NOMO-1 (cell line): ENCODE results near the gene GRIA1.
"Not testable (repeated sequence)": the region's sequence is repeated elsewhere in the genome, so short reads cannot be mapped to it uniquely, and the experiment has no call there.

Experiments
- DNase-seq, 2 experiments: peaks; one replicate each; lab custom pipeline; 2025; ENCODE audit not compliant: unreplicated experiment in 2 of 2; lab: John Stamatoyannopoulos, UW

The GRIA1 gene

GRCh38 chr5:153711755-153712154 lies 221.3 kb downstream of the GRIA1 start:
- no peak for DNase-seq

GRCh38 chr5:153712946-153713345 lies 222.5 kb downstream of the GRIA1 start:
- no peak for DNase-seq

GRCh38 chr5:153713943-153714342 lies 223.5 kb downstream of the GRIA1 start:
- DNase-seq = no peak

GRCh38 chr5:153714798-153715197 lies 224.3 kb downstream of the GRIA1 start:
- DNase-seq = no peak

- DNase-seq = no peak
Measured at GRCh38 chr5:153717287-153717686, 226.8 kb downstream of the GRIA1 start.

- no peak for DNase-seq
Measured at GRCh38 chr5:153718713-153719112, 228.2 kb downstream of the GRIA1 start.

- no peak for DNase-seq
Measured at GRCh38 chr5:153719324-153719723, 228.9 kb downstream of the GRIA1 start.

GRCh38 chr5:153723022-153723610 lies 232.6 kb downstream of the GRIA1 start:
- DNase-seq = not testable (repeated sequence)

GRCh38 chr5:153742060-153742459 lies 251.6 kb downstream of the GRIA1 start:
- DNase-seq = no peak

- no peak for DNase-seq
Measured at GRCh38 chr5:153744751-153745150, 254.3 kb downstream of the GRIA1 start.

GRCh38 chr5:153745778-153746395 lies 255.4 kb downstream of the GRIA1 start:
- DNase-seq = no peak

- DNase-seq = no peak
Measured at GRCh38 chr5:153746440-153746839, 256.0 kb downstream of the GRIA1 start.

- no peak for DNase-seq
Measured at GRCh38 chr5:153748823-153749222, 258.4 kb downstream of the GRIA1 start.

- no peak for DNase-seq
Measured at GRCh38 chr5:153749960-153750359, 259.5 kb downstream of the GRIA1 start.

GRCh38 chr5:153751251-153751650 lies 260.8 kb downstream of the GRIA1 start:
- no peak for DNase-seq

- no peak for DNase-seq
Measured at GRCh38 chr5:153752890-153753289, 262.4 kb downstream of the GRIA1 start.

GRCh38 chr5:153753645-153754432 lies 263.4 kb downstream of the GRIA1 start:
- DNase-seq = no peak

- no peak for DNase-seq
Measured at GRCh38 chr5:153755913-153756500, 265.5 kb downstream of the GRIA1 start.

GRCh38 chr5:153756540-153756939 lies 266.1 kb downstream of the GRIA1 start:
- DNase-seq = no peak

- no peak for DNase-seq
Measured at GRCh38 chr5:153765987-153766386, 275.5 kb downstream of the GRIA1 start.
